GM12874 (cell line): ENCODE results near the gene UEVLD.
A peak's percentile ranks its signal among the peaks of the same experiment; 100 is the strongest.

ENCODE experiments used
- CTCF ChIP-seq: IDR thresholded peaks from 2 replicates; pipeline ENCODE4 v1.5.1; 2011; ENCODE audit warnings: low read depth, mild to moderate bottlenecking, control low read depth, low read length, moderate library complexity; ENCODE audit not compliant: insufficient read depth

UEVLD gene

GRCh38 chr11:18523084-18523483 lies 65.5 kb downstream of the UEVLD start:
- no peak for TF ChIP-seq CTCF

GRCh38 chr11:18522388-18522787 lies 66.1 kb downstream of the UEVLD start:
- peak; percentile 30; the same call in 1 of the 2 replicates for TF ChIP-seq CTCF

GRCh38 chr11:18521122-18521521 lies 67.4 kb downstream of the UEVLD start:
- no peak for TF ChIP-seq CTCF

- no peak for TF ChIP-seq CTCF
Measured at GRCh38 chr11:18502352-18502751, 86.2 kb downstream of the UEVLD start.

- TF ChIP-seq CTCF: no peak
Measured at GRCh38 chr11:18501629-18502028, 86.9 kb downstream of the UEVLD start.

- TF ChIP-seq CTCF: no peak
Measured at GRCh38 chr11:18498039-18498438, 90.5 kb downstream of the UEVLD start.

- no peak for TF ChIP-seq CTCF
Measured at GRCh38 chr11:18495703-18496102, 92.8 kb downstream of the UEVLD start.

GRCh38 chr11:18495271-18495670 lies 93.3 kb downstream of the UEVLD start:
- no peak for TF ChIP-seq CTCF
